GM18870 (cell line): ENCODE results near the gene PRM3.
"Not testable (repeated sequence)": the region's sequence is repeated elsewhere in the genome, so short reads cannot be mapped to it uniquely, and the experiment has no call there.

ENCODE experiments used
- ATAC-seq: cut with Tn5 transposase; IDR thresholded peaks from one replicate; pipeline ENCODE4 v1.9.1; 2021; ENCODE audit warnings: moderate library complexity; ENCODE audit not compliant: unreplicated experiment

Gene PRM3

DNA sequence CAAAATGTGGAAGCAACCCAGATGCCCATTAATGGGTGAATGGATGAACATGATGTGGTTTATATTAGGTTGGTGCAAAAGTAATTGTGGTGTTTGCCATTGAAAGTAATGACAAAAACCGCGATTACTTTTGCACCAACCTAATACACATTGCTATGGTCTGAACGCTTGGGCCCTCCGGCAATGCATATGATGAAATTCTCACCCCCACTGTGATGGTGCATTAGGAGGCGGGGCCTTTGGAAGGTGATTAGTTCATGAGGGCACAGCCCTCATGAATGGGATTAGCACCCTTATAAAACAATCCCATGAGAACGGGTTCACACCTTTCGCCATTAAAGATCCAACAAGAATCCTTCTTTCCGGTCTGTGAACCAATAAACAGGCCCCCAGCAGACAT is 33.0 kb upstream of the PRM3 start:
- ATAC-seq = no peak

DNA sequence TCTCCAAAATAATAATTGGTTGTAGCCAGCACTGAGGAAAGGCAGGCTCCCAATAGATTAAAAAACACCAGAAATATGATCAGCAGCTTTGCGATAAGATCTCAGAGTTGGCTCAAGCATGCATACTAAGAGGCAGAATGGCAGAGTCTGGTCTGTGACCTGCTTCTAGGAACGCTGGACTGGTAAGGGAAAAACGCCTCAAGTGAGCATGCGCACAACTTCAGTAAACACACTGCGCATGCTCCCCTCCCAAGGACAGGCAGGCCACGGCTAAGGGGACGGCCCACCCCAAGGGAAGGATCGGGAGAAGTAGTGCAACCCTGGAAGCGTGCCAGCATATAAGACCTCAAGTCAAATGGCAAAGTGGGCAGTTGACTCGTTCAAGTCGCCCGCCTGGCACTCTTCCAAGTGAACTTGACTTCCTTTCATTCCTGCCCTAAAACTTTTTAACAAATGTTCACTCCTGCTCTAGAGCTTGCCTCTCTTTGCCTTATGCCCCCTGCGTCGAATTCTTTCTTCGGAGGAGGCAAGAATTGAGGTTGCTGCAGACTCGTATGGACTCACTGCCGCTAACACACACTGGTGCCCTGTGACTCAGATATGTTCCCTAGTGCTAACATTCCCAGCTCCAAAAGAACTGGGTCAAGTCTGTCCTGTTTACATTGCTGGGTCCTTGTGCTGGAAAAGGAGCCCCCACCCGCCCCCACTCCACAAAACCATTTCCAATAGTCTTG is 30.1 kb upstream of the PRM3 start:
- no peak for ATAC-seq

DNA sequence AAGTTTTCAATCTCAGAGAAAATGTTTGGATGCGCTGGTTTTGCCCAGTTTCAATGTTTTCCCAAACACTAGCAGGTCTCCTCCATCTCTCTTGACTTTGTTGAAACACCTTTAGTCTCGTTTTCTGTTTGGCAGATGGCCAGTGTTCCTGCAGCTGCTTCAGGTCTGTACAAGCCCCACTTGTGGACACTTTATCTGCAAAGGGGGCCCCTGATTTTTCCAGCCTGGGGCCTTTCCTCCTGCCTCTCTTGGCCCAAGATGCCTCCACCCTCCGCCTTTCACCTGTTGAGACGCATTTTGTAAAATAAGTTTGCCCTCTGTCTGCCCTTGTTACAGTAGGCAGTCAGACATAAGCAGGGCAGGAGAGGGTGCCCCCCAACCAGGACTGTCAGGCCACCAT is 29.5 kb upstream of the PRM3 start:
- ATAC-seq = no peak

DNA sequence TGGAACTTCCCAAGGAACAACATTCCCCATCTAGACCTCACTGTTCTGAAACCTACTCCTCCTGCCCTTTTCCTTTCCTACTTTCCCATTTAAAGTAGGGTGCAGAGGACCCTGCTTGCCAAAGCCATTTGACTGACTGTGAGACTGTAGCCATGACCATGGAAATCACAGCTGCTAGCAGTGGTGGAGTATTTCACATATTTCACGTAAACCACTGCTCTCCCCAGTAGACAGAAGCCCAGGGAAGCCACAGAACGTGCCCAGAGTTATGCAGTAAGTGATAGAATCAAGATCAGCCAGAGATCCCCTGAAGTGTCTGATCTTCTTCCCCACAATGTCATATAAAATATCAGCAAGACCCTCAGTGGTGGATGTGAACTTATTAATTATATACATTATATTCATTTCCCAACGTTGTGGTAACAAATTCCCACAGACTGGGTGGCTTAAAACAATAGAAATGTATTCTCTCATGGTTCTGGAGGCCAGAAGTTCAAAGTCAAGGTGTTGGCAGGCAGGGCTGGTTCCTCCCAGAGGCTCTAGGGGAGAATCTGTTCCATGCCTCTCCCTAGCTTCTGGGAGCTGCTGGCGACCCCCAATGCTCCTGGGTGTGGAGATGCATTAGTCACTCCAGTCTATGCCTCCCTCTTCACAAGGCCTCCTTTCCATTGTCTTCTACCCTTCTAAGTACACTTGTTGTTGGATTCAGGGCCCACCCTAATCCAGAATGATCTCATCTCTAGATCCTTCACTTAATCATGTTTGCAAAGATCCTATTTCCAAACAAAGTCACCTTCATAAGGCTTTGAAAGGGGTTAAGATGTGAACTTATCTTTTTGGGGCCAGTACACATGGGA is 28.4 kb upstream of the PRM3 start:
- ATAC-seq = no peak

DNA sequence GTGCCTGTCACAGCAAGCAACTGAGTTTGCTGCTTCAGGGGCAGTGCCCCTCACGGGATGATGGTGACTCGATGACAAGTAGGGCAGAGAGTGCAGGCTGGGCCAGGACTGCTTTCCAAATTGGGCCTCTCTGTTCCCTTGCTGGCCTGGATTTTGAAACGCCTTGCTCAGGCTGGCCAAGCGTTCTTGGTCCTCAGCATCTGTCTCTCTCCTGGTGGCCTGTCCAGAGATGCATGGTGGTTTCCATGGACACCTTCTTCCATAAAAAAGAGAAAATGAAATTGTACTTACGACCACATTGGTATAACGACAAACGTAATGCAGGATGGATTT is 27.1 kb upstream of the PRM3 start:
- ATAC-seq = no peak

DNA sequence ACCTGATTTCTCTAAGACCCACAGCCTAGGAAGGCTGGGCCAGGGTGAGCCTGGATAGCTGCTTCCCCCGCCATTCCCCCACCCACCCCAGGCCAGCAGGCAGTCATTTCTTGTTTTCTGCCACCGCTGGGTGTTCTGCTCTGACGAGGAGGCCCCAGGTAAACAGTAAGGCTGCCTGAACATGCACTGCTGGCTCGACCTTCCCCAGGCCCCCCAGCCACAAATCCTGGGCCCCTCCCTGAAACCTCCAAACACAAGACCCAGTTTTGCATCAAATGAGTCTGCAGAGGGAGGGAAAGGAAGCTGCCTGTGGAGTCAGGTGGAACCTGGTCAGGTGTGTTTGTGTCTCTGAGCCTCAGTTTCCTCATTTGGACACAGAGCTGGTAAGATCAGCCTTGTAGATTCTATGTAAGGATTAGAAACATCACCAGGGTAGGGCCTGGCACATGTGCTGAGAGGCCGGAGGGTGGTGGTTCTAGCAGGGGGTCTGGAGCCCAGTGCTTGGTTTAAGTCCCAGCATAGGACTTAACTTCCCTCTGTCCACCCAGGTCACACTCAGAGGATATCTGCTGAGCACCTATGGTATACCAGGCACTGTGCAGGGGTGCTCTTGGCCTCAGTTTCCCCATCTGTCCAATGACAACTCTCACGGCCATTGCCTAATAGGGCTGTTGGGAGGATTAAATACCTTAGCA is 26.6 kb upstream of the PRM3 start:
- no peak for ATAC-seq

DNA sequence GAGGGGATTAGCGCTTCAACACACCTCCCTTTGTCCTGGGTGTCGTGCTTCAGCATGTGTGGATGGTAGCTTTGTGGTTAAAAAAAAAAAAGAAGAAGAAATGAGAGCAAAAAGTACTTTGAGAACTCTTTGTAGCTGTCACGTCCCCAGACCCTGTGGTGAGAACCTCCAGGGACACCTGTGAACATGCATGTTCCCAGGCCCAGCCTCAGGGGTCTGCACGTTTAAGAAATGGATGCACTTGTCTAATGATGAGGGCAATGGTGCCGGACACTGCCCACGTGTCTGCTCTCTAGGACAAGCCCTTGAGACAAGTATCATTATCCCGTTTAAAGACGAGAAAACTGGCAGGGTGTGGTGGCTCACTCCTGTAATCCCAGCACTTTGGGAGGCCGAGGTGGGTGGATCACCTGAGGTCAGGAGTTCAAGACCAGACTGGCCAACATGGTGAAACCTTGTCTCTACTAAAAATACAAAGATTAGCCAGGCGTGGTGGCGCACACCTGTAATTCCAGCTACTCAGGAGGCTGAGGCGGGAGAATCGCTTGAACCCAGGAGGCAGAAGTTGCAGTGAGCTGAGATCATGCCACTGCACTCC is 25.6 kb upstream of the PRM3 start:
- not testable (repeated sequence) for ATAC-seq

DNA sequence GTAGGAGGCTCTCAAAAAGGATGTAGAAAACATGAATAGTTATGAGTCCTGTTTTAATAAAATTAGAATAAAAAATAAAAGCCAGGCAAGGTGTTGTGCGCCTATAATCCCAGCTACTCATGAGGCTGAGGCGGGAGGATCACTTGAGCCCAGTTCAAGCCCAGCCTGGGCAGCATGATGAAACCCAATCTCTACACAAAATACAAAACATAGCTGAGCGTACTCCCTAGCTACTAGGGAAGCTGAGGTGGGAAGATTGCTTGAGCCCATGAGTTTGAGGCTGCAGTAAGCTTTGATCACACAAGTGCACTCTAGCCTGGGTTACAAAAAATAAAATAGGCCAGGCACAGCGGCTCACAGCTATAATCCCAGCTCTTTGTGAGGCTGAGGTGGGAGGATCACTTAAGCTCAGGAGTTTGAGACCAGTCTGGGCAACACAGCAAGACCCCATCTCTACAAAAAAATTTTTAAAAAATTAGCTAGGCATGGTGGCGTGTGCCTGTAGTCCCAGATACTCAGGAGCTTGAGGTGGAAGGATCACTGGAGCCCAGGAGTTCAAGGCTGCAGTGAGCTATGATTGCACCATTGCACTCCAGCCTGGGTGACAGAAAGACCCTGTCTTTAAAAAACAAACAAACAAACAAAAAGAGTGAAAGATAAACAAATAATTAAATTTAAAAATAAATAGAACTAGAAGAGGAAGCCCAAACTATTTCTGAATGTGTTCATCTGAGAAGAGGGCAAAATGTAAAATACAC is 24.9 kb upstream of the PRM3 start:
- ATAC-seq = no peak

DNA sequence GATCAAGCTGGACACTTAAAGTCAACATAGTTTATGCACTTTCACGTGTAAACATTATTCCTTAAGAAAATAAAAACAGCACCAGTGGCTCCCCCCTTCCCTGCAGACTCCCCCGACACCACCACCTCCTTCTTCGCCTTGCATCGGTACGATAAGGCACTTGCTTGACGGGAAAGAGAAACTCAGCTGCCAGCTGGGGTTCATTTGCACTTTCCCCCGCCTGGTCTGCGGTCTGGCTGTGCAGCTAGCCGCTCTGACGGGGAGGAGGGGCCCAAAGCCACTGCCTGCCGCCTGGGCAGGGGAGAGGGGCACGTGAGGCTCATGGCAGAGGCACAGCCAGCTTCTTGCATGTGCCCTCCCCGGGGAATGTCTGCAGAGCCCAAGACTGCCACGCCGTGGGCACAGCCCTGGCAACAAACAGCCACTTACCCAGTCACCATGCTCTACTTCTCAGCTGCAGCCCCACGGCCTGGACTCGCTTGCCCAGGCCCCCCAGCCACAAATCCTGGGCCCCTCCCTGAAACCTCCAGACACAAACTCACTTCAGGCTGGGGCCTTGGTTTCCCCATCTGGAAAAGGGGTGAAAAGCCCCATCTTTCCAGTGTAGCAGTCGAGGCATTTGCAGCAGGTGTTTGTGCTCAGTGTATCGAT is 24.2 kb upstream of the PRM3 start:
- ATAC-seq = peak; percentile 68

DNA sequence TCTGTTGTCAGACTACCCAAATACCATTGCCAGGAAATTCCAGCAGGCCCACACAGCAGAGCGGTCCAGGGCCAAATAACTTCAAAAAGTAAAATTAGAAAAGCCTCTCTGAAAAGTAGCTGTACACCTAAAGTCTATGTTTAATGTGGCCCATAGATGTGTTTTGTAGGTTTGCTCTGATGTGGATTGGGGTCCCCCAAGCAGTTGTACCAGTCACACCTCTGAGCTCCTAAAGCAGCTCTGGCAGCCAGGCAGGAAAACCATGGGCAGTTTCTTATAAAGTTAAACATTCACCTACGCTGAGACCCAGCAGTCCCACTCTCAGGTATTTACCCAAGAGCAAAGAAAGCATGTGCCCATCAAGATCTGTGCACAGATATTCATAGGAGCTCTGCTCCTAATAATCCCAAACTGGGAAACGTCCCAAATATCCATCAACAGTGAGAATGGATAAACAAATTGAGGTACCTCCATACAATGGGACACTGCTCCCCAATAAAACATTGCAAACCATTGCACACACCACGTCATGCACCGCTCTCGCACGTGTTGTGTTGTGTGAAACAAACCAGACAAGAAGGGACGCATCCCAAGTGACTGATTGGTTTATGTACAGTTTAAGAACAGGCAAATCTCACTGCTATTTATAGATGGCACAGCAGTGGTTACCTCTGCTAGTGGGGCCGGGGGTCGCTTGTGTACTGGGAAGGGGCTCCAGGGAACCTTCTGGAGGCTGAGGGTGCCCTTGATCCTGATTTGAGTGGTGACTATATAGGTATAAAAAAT is 23.5 kb upstream of the PRM3 start:
- peak; percentile 18 for ATAC-seq

DNA sequence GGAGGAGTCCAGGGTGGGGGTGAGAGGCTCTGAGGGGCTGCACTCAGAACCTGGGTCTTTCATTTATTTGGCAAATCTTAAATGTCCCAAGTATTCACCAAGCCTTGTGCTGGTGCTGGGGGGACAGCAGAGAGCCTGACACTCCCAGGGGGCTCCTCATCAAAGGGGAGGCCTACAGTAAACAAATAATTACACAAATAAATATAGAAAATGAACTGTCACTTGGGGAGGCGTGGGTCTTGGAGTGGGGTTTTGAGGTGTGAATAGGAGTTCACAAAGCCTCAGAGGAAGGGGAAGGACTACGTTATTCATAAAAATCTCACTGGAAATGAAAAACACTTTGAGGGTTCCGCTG is 22.9 kb upstream of the PRM3 start:
- no peak for ATAC-seq

DNA sequence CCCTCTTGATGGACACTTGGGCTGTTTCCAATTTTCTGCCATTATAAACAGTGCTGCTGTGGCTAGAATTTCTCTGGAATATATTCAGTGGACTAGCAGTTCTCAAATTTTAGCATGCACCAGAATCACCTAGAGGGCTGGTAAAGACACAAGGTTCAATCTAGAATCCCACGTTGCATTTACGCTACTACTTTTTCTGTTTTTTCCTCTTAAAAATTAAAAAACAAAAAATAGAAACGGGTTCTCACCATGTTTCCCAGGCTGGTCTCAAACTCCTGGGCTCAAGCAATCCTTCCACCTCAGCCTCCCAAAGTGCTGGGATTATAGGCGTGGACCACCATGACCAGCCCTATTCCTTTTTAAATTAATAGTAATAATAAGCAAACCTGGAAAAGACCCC is 22.2 kb upstream of the PRM3 start:
- ATAC-seq = no peak

DNA sequence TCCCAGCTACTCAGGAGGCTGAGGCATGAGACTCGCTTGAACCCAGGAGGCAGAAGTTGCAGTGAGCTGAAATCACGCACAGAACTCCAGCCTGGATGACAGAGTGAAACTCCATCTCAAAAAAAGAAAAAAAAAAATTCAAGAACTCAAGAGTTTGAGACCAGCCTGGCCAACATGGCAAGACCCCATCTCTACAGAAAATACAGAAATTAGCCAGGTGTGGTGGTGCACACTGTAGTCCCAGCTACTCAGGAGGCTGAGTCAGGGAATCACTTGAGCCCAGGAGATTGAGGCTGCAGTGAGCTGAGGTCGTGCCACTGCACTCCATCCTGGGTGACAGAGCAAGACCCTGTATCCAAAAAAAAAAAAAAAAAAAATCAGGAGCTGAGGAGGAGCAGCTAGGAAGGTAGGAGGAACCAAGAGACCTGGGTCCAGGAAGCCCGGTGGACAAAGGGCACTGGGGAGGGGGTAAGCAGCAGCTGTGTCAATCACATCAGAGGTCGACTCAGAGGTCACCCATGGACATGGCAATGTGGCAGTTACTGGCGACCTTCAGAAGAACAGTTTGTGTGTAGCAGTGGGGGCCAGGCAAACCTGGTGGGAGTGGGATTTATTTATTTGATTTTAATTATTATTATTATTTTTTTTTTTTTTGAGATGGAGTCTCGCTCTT is 18.8 kb upstream of the PRM3 start:
- no peak for ATAC-seq

DNA sequence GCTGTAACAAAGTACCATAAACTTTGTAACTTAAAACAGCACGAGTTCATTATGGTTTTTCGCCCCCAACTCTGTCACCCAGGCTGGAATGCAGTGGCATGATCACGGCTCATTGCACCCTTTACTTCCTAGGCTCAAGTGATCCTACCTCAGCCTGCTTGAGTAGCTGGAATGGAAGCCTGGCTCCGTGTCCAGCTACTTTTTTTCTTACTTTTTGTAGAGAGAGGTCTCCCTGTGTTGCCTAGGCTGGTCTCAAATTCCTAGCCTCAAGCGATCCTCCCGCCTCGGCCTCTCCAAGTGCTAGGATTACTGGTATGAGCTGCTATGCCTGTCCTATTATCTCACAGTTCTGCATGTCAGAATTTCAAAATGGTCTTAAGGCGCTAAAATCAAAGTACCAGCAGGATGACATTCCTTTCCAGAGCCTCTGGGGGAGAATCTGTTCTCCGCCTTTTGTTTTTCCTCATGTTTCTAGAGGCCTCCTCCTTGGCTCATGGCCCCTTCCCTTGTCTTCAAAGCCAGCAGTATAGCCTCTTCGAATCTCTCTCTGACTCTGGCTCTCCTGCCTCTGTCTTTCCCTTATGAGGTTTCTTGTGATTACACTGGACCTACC is 17.8 kb upstream of the PRM3 start:
- ATAC-seq = no peak

DNA sequence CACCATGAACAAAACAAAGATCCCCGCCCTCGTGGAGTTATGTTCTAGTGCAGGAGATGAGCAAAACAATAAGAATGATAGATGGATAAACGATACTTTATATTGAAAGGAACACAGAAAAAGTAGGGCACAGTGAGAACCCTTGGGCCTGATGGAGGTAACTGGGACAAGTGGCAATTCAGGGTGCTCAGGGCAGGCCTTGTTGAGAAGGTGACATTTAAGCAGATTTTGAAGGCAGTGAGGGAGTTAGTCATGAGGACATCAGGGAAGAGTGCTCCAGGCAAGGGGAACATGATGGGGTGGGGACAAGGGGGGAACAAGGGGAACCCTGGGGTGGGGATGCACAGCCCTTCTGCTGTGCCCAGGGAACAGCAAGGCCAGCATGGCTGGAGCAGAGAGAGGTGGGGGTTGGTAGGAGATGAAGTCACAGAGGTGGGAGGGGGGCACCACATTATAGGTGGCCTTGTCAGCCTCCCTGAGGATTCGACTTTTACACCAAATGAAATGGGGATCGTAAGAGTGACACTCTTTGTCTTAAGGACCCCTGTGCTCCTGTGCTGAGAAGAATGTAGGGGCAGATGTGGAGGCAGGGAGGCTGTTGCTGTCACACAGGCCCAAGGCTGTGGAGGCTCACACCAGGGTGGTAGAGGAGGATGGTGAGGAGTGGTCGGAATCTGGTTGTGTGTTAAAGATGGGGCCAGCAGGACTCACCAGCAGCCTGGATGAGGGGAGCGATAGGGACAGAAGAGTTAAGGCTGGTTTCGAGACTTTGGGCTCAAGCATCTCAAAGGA is 16.9 kb upstream of the PRM3 start:
- ATAC-seq = no peak

DNA sequence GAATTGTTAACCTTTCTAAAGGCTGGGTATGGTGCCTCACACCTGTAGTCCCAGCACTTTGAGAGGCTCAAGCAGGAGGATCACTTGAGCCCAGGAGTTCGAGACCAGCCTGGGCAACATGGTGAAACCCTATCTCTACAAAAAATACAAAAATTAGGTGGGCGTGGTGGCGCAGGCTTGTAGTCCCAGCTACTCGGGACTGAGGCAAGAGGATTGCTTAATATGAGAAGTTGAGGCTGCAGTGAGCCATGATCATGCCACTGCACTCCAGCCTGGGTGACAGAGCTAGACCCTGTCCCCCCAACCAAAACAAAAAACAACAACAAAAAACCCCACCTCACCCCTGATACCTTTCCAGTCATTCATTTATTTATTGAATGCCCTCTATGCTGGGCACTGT is 16.3 kb upstream of the PRM3 start:
- ATAC-seq = not testable (repeated sequence)

DNA sequence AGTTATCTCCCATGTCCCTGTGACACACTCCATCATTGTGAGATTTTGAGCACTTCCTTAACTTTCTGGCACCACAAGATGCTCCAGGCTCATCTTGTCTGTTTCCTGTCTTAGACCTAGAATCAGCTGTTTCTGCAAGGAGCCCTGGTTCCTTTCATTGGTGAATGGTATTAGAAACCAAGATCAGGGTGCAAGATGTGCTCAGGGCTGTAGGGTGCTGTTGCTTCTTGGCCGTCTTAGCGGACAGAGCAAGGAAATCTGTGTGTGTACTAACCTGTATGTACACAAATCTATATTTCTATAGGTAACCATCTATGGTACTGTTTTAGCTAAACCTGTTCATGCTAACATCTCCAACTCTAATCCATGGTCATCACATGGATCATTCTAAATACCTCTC is 15.8 kb upstream of the PRM3 start:
- ATAC-seq = no peak

DNA sequence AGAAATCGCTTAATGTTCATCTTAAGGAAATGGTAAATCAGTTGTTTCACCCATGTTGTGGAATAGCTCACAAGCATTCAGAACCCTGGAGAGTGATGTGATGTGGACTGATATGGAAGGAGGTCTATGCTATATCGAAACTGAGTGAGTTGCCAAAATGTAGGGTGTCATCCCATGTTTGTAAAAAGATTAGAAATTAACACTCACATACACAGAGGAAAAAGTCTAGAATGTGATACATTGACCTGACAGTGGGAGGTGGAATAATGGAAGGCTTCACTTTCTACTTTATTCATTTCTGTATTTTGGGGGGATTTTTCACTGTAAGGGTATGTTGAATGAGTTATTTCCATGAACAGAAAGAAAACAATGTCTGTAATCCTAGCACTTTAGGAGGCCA is 12.4 kb upstream of the PRM3 start:
- ATAC-seq = no peak
